Measurements from ENCODE around the gene SCIN.
"Not testable (repeated sequence)": the region's sequence is repeated elsewhere in the genome, so short reads cannot be mapped to it uniquely, and the experiment has no call there.

Gene SCIN

DNA sequence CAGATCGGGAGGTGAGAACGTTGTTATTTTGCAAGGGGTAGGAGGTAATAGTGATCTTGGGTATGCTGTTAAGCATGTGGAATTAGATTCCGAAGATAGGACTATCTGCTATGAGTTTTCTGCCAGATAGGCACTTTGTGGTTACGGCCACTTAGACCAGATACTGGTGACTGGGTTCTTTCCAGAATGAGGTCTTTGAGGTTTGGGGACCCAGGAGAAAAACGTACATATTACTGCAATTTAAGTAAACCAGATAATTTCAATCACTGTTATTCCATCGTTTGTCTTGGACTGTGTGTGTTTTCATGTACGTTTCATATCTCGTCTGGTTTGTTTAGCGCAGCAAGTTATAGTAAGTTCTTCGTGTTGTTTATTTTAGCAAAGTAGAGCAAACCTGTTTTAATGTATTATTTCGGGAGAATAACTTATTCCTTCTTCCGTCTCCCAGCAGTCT lies 117.2 kb downstream of the SCIN start:
- no peak for DNase-seq (ENCODE audit: low spot score)

DNA sequence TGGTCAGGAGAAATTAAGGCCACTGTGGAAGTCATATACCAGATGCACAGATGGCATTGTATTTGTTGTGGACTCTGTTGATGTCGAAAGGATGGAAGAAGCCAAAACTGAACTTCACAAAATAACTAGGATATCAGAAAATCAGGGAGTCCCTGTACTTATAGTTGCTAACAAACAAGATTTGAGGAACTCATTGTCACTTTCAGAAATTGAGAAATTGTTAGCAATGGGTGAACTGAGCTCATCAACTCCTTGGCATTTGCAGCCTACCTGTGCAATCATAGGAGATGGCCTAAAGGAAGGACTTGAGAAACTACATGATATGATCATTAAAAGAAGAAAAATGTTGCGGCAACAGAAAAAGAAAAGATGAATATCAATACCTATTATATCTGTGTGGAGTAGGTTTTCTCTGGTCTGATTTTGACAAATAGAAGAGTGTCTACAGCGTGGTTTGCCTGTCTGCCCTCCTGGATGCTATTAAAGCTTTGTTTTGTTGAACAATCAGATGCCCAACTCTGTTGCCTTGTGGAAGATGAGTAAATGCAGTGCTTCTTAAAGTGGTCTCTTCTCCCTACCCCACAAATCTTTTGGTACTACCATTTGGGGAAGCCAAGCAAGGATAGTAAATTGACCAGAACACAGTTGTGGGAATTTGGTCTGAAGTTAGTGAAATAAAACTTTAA lies 118.1 kb downstream of the SCIN start:
- not testable (repeated sequence) for DNase-seq (ENCODE audit: low spot score)

DNA sequence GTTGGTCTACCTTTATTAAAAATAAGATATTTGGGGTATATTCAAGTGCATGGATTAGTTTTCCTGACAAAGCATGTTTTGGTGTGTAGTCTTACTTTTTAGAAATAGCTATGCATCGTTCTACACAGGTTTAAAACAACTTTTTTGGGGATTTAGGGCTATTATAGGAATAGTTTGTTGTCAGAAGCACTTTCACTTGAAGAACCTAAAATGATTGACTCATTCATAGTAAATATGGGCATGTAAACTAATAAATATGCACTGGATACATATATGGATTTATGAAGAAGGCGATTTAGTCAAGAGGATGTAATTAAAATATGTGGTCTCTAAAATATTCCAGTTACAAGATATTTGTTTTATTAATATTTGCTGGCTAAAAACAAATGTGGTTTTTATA lies 118.9 kb downstream of the SCIN start:
- no peak for DNase-seq (ENCODE audit: low spot score)

DNA sequence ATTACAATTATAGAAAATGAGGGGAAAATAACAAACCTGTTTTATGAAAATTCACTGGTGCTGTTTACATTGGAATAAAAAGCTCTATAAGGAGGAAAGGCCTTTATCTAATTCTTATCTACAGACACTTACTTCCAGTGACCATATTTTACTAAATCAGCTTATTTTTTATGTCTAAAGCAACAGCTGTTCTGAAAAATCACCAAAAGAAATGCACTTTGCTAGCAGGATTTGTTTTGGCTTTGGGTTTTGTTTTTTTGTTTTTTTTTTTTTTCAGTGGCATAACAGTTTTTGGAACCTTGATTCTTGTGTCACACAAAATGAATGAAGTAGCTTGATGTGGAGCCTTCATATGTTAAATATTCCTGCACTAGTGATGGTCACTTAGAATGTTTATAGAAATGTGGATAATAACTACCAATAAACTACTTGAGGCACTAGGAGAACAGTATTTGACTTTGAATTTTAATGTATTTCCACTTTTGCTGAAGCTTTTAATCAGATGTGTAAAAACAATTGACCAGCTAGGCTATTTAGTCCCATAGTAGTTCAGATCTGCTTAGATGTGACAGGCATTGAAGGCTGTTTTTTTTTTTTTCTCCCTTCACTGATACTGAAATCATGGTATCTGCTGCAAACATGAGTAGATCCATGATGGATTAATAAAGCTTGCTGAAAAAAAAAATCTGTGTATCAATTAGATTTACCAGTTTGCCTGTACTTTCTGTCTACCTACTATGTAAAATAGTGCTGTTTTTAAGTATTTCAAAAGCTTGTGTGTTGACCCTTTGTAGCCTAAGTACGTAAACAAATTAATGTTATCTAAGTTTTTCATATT lies 119.7 kb downstream of the SCIN start:
- no peak for DNase-seq (ENCODE audit: low spot score)

DNA sequence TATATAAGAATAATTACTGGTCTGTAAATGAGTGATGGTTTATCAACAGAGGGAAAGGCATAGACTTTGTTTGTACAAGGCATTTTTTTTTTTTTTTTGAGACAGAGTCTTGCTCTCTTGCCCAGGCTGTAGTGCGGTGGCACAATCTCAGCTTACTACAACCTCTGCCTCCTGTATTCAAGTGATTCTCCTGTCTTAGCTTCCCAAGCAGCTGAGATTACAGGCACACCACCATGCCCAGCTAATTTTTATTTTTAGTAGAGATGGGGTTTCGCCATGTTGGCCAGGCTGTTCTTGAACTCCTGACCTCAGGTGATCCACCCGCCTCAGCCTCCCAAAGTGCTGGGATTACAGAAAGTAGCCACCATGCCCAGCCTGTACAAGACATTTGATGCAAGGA lies 120.9 kb downstream of the SCIN start:
- DNase-seq (ENCODE audit: low spot score) = not testable (repeated sequence)

DNA sequence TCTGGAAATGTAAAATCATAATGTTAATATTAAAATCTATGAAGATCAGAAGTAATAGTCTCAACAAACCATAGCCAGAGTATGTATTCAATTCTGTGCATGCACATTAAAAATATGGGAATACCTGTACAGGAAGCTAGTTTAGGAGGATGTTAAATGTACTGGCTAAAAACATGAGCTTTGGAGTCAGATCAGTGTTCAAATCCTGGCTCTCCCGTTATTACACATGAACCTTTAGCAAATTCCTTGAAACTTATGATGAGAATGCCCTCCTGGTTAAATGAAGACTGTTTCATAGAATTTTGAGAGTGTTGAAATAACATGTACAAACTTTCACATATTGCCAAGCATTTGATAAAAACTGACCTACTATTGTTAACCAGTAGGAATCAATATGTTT lies 121.5 kb downstream of the SCIN start:
- no peak for DNase-seq (ENCODE audit: low spot score)

DNA sequence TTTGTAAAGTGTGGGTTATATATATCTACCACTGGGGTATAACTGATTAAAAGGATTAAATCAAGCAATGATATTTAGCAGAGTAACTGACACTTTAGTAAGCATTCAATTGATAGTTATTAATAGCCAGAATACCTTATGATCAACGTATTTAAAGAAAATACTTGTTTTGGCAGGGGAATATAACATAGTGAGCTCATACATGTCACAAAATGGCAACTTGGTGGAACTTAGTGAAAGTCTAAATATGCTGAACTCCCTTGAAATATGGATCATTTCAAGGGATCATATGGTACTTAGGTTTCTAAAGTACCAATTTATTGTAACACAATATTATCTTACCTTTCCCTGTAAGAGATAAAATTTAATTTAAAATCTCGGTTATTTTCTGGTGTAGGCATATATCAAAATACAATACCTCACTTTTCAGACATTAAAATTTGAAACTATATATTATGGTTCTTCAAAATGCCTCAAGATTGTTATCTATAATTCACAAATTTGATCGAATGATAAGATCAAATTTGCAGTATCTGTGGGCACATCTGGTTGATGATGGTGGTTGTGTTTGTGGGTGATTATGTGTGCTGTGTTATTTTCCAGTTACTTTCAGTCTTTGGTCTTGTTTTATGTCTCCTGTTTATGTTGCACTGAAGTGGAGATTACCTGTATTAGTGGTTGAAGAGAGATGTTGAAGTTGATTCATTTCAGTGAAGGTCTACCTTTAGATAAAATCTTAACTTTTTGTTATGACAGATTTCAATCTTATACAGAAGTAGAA lies 122.1 kb downstream of the SCIN start:
- no peak for DNase-seq (ENCODE audit: low spot score)

DNA sequence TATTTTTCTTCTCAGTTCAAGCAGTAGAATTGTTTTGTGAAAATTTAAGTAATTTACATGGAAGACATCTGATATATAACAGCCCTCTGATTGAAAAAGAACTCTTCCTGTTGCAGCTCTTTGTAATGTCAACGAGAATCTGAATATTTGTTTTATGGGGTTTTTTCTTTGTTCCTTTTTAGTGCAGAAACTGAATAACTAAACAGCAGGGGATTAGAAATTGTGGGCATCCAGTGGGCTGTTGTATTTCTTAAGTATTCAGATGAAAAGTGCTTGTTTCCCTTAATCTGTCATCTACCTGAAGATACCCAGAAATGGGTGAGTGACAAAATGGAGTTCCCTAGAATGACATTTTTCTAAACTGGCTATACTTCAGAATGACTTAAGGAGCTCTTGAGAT lies 124.3 kb downstream of the SCIN start:
- no peak for DNase-seq (ENCODE audit: low spot score)

DNA sequence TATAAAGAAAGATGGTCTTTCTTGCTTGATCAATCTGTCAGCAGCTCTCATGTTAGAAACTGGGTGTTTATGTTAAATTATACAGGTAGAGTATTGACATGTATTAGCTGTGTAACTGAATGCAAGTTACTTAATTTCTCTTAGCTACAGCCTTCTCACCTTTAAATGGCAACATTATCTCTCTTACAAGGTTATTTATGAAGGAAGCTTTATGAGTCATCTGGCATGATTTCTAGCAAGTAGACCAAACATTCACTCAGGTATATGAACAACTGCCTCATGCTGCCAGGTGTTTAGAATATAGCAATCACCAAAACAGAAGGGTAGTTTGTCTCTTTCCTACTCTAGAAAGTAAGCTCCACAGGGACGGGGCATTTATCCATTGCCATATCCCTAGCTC lies 125.4 kb downstream of the SCIN start:
- DNase-seq (ENCODE audit: low spot score) = no peak

DNA sequence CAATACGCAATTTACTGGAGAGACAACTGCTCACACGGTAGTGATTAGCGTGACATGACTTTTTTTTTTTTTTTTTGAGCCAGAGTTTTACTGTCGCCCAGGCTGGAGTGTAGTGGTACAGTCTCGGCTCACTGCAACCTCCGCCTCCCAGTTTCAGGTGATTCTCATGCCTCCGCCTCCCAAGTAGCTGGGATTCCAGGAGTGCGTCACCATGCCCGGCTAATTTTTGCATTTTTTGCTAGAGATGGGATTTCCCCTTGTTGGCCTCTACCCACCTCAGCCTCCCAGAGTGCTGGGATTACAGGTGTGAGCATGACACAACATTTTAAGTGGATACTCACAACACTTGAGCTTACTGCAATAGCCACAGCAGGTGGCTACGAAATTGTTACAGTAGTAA lies 128.8 kb downstream of the SCIN start:
- no peak for DNase-seq (ENCODE audit: low spot score)

DNA sequence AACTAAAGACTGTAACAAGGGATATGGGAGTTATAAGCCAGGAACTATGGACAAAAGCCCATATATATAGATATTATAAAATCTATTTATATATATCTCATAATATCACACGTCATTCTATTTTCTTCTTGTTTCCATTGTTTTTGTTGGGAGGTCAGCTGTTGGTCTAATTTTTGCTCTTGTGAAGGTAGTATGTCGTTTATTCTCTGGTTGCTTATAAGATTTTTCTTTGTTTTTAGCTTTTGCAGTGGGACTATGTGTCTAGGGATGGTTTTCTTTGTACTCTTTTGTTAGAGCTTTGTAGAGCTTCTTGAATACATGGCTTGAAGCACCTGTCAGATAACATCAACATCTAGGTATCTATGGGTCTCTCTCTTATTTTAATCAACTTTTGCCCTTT lies 130.9 kb downstream of the SCIN start:
- no peak for DNase-seq (ENCODE audit: low spot score)

DNA sequence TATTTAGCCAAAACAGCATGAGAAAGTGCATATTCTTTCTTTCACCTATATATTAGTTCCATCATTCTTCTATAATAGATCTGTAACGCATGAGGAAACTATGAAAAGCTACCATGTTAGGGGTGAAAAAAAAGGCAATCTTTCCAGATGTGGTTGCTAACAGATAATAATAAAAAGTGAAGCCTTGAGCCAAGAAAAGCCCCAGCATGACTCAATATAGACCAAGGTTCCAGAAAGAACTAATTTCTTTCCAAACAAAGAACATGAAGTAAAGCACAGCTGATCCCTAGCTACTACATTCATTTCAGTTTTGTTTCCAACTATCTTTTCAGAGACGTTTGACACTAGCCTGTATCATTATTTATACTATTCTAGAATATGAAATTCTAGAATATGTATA lies 133.4 kb downstream of the SCIN start:
- peak; percentile 36 for DNase-seq (ENCODE audit: low spot score)

DNA sequence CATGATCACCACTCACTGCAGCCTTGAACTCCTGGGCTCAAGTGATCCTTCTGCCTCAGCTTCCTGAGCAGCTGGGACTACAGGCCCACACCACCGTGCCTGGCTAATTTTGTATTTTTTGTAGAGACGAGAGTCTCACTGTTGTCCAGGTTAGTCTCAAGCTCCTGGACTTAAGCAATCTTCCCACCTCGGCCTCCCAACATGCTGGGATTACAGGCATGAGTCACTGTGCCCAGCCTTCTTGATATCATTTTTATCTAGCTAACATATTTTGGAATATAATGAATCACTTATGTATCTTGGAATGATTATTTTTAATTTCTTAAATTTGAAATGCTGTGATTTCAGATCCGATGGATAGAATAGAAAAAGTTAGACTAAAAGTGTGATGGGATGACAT lies 135.4 kb downstream of the SCIN start:
- DNase-seq (ENCODE audit: low spot score) = no peak

DNA sequence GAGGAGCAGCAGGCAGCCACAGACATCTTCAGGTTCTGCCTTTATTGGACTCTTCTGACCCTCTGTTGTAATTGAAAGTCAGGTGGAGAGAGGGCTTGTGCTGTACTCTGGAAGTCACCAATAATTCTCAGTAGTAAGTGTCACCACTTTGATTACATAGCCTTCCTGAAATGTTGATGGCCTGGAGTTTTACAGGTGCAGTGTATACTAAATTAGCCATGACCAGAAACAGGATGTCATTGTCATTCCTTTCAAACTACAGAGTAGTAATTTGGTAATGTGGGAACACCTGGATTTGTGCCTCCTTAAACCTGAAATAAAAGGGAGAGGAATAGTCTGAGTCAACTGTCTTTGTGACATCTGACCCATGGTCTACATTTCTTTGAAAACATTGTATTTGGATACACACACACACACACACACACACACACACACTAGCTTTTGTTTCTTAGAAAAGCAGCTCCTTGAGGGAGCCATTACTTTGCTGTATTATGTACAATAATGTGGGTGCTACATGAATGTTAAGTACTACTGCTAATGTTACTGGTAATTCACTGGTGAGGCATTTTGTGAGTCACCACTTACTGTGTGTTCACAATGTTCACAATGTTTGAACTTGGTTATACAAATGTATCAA lies 136.5 kb downstream of the SCIN start:
- peak; percentile 28 for DNase-seq (ENCODE audit: low spot score)

DNA sequence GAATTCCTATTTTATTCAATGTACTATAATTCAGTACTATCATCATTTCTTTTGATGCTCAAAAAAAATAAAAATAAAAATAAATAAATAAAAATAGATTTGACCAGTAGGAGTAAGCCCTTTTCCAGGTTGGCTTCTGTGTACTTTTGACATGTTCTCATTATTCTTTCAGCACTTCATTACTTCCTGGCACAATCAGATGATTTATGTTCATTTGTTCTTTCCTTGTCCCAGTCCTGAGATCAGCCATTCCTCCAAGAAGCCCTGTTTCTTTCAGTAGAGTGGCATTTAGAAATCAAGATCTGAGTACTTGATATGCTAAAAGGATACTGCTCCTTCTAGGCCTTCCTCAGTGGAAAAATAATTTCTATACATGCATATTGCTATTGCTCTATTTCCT lies 137.8 kb downstream of the SCIN start:
- no peak for DNase-seq (ENCODE audit: low spot score)
